ENCODE data around the gene ZBTB16. TPM values are rescaled to one million over a fixed set of nuclear protein-coding genes. Genes with fewer than 3 reads are reported as not detected.

ZBTB16 gene
- total RNA-seq, 1 experiment from 2014 or later: 70.4 TPM

GRCh38 chr11:114176321-114176720 is 116.8 kb downstream of the ZBTB16 start:
- H3K9me3 Mint-ChIP-seq (ENCODE audit: unreplicated experiment): no peaks in the 10 kb centered on the region
- peaks cover 86% of the 10 kb centered on the region for H3K4me1 Mint-ChIP-seq (ENCODE audit: insufficient read depth, unreplicated experiment)
- ChIA-PET POLR2A (interaction anchor here (0.7 to 33.6 kb wide), 7 partner anchors 13 to 115 kb away, joined by 3 to 1399 read pairs (median 4); no protein-coding TSS in a partner anchor), CTCF (interaction anchor here (0.9 to 1.7 kb wide), 5 partner anchors 8 to 21 kb away, joined by 3 to 6 read pairs (median 4); no protein-coding TSS in a partner anchor)
- DNase-seq (ENCODE audit: unreplicated experiment): no peak
- H3K4me3 Mint-ChIP-seq (ENCODE audit: unreplicated experiment): no peak overlapping the region
- TF ChIP-seq, protein P1, sequence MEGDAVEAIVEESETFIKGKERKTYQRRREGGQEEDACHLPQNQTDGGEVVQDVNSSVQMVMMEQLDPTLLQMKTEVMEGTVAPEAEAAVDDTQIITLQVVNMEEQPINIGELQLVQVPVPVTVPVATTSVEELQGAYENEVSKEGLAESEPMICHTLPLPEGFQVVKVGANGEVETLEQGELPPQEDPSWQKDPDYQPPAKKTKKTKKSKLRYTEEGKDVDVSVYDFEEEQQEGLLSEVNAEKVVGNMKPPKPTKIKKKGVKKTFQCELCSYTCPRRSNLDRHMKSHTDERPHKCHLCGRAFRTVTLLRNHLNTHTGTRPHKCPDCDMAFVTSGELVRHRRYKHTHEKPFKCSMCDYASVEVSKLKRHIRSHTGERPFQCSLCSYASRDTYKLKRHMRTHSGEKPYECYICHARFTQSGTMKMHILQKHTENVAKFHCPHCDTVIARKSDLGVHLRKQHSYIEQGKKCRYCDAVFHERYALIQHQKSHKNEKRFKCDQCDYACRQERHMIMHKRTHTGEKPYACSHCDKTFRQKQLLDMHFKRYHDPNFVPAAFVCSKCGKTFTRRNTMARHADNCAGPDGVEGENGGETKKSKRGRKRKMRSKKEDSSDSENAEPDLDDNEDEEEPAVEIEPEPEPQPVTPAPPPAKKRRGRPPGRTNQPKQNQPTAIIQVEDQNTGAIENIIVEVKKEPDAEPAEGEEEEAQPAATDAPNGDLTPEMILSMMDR (IDR thresholded peaks at IDR 0.05; ENCODE audit: unreplicated experiment): no peak
- H3K27me3 Mint-ChIP-seq (ENCODE audit: insufficient read depth, unreplicated experiment): no peaks in the 10 kb centered on the region
- H3K27ac Mint-ChIP-seq (ENCODE audit: low read depth, unreplicated experiment): peak overlapping the region; percentile 99
- H3K36me3 Mint-ChIP-seq (ENCODE audit: insufficient read depth, unreplicated experiment): peaks cover 100% of the 10 kb centered on the region
- no TSS peak for BruUV-seq (replicated peaks)
- intact Hi-C loops (cut with micrococcal nuclease): no loop called here

DNA sequence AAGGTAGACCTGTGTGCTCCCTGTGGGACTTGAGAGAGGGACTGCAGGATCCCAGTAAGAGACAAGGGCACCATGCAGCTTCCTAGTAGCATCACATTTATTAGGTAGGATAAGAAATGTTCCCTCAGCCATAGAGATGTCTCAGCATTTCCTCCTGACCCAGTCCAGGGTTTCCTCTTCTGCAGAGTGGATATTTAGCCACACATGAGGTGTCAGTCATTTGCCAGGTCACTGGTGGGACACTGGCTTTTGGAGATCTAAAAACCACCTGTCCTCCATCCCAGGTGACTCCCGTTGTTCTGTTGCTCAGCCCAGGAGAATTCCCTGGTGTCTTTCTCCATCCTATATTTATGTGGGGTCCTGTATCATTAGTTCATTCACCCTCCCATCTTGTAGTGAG is 119.1 kb downstream of the ZBTB16 start:
- H3K27me3 Mint-ChIP-seq (ENCODE audit: insufficient read depth, unreplicated experiment): no peaks in the 10 kb centered on the region
- H3K9me3 Mint-ChIP-seq (ENCODE audit: unreplicated experiment): peaks cover 7% of the 10 kb centered on the region
- ChIA-PET POLR2A (interaction anchor here (0.6 to 33.6 kb wide), 34 partner anchors 14 to 162 kb away, joined by 3 to 1399 read pairs (median 4); partner anchors contain the start of genes NNMT and ZBTB16), CTCF (interaction anchor here (0.7 to 4.9 kb wide), 9 partner anchors 10 to 637 kb away, joined by 3 to 53 read pairs (median 3); no protein-coding TSS in a partner anchor)
- intact Hi-C loops (cut with micrococcal nuclease): loop anchor here (1.0 kb wide), 1 partner anchor 18 kb away; no protein-coding TSS in a partner anchor
- H3K4me3 Mint-ChIP-seq (ENCODE audit: unreplicated experiment): peak overlapping the region; percentile 74
- peaks cover 100% of the 10 kb centered on the region for H3K36me3 Mint-ChIP-seq (ENCODE audit: insufficient read depth, unreplicated experiment)
- H3K27ac Mint-ChIP-seq (ENCODE audit: low read depth, unreplicated experiment): peak overlapping the region; percentile 99
- DNase-seq (ENCODE audit: unreplicated experiment): no peak
- TF ChIP-seq, protein P1 (IDR thresholded peaks at IDR 0.05; ENCODE audit: unreplicated experiment): no peak
- H3K4me1 Mint-ChIP-seq (ENCODE audit: insufficient read depth, unreplicated experiment): peaks cover 86% of the 10 kb centered on the region
- BruUV-seq (replicated peaks): TSS peak; percentile 93

GRCh38 chr11:114179234-114179941 is 119.9 kb downstream of the ZBTB16 start:
- ChIA-PET POLR2A (interaction anchor here (0.6 to 33.6 kb wide), 38 partner anchors 13 to 303 kb away, joined by 3 to 1399 read pairs (median 4); partner anchors contain the start of genes NNMT and ZBTB16), CTCF (interaction anchor here (0.6 to 4.9 kb wide), 11 partner anchors 10 to 636 kb away, joined by 3 to 53 read pairs (median 4); no protein-coding TSS in a partner anchor)
- H3K27ac Mint-ChIP-seq (ENCODE audit: low read depth, unreplicated experiment): peak overlapping the region; percentile 99
- peaks cover 85% of the 10 kb centered on the region for H3K4me1 Mint-ChIP-seq (ENCODE audit: insufficient read depth, unreplicated experiment)
- H3K4me3 Mint-ChIP-seq (ENCODE audit: unreplicated experiment): peak overlapping the region; percentile 74
- no peaks in the 10 kb centered on the region for H3K27me3 Mint-ChIP-seq (ENCODE audit: insufficient read depth, unreplicated experiment)
- TF ChIP-seq, protein P1 (IDR thresholded peaks at IDR 0.05; ENCODE audit: unreplicated experiment): no peak
- BruUV-seq (replicated peaks): no TSS peak
- H3K9me3 Mint-ChIP-seq (ENCODE audit: unreplicated experiment): peaks cover 7% of the 10 kb centered on the region
- intact Hi-C loops (cut with micrococcal nuclease): loop anchor here (1.0 kb wide), 1 partner anchor 19 kb away; no protein-coding TSS in a partner anchor
- peak; percentile 96 for DNase-seq (ENCODE audit: unreplicated experiment)
- peaks cover 100% of the 10 kb centered on the region for H3K36me3 Mint-ChIP-seq (ENCODE audit: insufficient read depth, unreplicated experiment)
